GM23338 (cell line): ENCODE data around the gene C3orf22.

Source experiments
- JUNB ChIP-seq: IDR thresholded peaks from one replicate; pipeline ENCODE4 v1.6.1; 2016; ENCODE audit warnings: antibody characterized with exemption; ENCODE audit not compliant: unreplicated experiment
- TF ChIP-seq, protein P1 (sequence below): IDR thresholded peaks from one replicate; pipeline ENCODE4 v1.6.1; 2018; ENCODE audit warnings: antibody characterized with exemption; ENCODE audit not compliant: unreplicated experiment
- TF ChIP-seq, protein P2 (sequence below), 2 experiments: fragments of 200-600 bp in 1 of 2; sonication (generic) in 1 of 2; conservative IDR thresholded peaks; 2 replicates each; pipeline versions ENCODE4 v1.5.1 to v1.6.1; 2016 to 2017; ENCODE audit warnings: antibody characterized with exemption in 2 of 2, low read depth in 2 of 2, mild to moderate bottlenecking in 2 of 2, moderate library complexity in 1 of 2

DNA sequence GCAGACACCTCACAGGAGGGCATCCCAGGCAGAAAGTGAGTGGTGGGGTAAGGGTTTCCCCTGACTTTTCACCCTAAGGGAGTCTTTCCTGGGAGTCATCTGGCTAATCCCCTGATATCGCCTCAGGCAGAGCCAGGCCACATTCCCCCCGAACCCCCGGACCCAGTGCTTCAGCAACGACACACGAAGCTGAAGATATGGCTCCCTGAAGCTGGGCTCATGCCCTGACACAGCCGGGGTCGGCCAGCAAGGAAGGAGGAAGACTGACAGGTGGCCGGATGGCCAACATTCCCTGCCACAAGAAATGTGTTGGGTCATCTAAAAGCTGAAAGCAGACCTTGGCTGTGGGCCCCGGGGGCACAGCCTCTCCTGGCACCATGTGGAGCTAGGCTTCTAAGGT is 20.4 kb downstream of the C3orf22 start:
- TF ChIP-seq, protein P1, sequence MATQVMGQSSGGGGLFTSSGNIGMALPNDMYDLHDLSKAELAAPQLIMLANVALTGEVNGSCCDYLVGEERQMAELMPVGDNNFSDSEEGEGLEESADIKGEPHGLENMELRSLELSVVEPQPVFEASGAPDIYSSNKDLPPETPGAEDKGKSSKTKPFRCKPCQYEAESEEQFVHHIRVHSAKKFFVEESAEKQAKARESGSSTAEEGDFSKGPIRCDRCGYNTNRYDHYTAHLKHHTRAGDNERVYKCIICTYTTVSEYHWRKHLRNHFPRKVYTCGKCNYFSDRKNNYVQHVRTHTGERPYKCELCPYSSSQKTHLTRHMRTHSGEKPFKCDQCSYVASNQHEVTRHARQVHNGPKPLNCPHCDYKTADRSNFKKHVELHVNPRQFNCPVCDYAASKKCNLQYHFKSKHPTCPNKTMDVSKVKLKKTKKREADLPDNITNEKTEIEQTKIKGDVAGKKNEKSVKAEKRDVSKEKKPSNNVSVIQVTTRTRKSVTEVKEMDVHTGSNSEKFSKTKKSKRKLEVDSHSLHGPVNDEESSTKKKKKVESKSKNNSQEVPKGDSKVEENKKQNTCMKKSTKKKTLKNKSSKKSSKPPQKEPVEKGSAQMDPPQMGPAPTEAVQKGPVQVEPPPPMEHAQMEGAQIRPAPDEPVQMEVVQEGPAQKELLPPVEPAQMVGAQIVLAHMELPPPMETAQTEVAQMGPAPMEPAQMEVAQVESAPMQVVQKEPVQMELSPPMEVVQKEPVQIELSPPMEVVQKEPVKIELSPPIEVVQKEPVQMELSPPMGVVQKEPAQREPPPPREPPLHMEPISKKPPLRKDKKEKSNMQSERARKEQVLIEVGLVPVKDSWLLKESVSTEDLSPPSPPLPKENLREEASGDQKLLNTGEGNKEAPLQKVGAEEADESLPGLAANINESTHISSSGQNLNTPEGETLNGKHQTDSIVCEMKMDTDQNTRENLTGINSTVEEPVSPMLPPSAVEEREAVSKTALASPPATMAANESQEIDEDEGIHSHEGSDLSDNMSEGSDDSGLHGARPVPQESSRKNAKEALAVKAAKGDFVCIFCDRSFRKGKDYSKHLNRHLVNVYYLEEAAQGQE: no peak
- no peak for TF ChIP-seq JUNB
- TF ChIP-seq, protein P2, sequence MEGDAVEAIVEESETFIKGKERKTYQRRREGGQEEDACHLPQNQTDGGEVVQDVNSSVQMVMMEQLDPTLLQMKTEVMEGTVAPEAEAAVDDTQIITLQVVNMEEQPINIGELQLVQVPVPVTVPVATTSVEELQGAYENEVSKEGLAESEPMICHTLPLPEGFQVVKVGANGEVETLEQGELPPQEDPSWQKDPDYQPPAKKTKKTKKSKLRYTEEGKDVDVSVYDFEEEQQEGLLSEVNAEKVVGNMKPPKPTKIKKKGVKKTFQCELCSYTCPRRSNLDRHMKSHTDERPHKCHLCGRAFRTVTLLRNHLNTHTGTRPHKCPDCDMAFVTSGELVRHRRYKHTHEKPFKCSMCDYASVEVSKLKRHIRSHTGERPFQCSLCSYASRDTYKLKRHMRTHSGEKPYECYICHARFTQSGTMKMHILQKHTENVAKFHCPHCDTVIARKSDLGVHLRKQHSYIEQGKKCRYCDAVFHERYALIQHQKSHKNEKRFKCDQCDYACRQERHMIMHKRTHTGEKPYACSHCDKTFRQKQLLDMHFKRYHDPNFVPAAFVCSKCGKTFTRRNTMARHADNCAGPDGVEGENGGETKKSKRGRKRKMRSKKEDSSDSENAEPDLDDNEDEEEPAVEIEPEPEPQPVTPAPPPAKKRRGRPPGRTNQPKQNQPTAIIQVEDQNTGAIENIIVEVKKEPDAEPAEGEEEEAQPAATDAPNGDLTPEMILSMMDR (conservative IDR thresholded peaks at IDR 0.05; ENCODE audit: low read depth in 2 of 2): no peak
